Measurements from ENCODE around the gene PTPRT.

PTPRT gene

DNA sequence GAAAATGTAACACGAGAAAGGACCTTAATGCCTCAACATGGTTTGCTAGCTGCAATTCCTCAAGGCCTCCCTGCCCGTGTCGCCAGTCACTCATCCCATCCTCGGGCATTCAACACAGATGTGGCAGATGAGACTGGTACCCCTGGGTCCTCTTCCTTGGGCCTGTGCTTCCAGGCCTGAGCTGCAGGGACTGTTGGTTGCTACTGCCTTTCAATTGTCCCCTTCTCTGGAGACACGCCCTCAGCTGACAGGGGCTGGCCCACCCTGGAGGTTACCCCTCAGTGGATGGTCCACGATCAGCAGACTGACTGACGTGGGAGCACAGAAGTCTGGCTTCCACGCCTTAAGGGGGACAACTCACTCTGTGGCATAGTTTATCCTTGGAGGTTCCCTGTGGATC is 1076.5 kb downstream of the PTPRT start:
- no peak for DNase-seq (ENCODE audit: low read depth)

- no peak for DNase-seq (ENCODE audit: low read depth)
Measured at GRCh38 chr20:42112161-42112560, 1077.5 kb downstream of the PTPRT start.

- no peak for DNase-seq (ENCODE audit: low read depth)
Measured at GRCh38 chr20:42111349-42111748, 1078.4 kb downstream of the PTPRT start.

DNA sequence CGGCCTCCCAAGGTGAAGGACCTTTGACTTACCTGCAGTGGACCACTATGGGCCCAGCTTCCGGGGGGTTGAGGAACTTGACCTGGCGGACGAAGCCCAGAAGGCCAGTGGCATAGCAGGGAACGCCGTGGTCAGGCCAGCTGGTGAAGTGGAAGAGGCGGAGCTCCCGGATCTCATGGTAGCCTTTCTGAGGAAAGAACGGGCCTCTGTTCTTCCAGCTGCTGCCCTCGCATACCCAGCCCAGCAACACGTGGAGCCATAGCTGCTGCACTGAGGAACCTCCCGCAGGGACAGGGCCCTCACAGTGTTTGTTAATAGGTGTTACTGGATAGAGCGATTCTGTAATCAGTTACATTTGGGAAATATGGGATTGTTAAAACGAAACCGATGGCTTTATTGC is 1079.4 kb downstream of the PTPRT start:
- no peak for DNase-seq (ENCODE audit: low read depth)

- DNase-seq (ENCODE audit: low read depth): no peak
Measured at GRCh38 chr20:42102000-42102399, 1087.7 kb downstream of the PTPRT start.

DNA sequence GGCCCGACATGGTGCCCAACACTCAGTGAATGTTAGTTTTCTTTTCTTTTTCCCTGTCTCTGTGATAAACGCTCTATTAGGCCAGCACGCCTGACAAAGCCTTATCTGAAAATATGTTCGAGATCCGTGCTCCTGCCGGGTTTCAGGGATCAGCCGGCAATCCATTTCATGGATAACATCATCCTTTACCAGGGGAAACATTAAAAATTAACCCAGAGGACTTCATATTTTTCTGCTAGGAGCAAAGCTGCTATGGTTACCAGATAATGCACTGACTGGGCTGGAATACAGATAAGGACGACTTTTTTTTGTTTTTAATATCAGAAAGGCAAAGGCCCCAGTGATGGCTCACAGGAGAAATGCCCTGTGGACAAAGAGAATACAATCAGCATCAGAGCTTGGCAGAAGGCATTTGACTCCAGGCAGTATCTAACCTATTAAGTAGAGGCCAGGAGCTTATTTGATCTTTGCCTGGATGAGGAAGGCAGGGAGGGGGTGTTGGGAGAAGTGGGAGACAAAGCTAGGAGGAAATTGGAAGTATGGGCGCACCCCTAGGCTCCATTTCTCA is 1089.5 kb downstream of the PTPRT start:
- no peak for DNase-seq (ENCODE audit: low read depth)

GRCh38 chr20:42099101-42099500 is 1090.6 kb downstream of the PTPRT start:
- DNase-seq (ENCODE audit: low read depth): no peak

DNA sequence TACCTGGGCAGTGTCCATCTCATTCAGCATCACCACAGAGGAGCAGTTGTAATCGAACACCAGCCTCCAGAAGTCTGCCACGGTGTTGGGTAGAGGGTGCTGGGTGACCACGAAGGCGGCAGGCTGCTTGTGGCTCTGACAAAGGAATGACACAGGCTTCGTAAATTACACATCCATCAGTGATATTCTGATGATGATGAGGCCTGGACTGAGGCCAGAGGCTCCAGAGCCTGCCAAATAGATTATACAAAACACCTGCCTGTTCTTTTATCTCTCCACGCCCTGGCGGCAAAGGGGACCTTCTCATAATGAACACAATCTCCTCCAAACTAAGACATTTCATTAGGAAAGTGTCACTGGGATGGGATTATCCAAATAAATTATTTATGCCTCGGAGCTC is 1091.3 kb downstream of the PTPRT start:
- DNase-seq (ENCODE audit: low read depth): no peak

GRCh38 chr20:42097741-42098140 is 1092.0 kb downstream of the PTPRT start:
- no peak for DNase-seq (ENCODE audit: low read depth)

DNA sequence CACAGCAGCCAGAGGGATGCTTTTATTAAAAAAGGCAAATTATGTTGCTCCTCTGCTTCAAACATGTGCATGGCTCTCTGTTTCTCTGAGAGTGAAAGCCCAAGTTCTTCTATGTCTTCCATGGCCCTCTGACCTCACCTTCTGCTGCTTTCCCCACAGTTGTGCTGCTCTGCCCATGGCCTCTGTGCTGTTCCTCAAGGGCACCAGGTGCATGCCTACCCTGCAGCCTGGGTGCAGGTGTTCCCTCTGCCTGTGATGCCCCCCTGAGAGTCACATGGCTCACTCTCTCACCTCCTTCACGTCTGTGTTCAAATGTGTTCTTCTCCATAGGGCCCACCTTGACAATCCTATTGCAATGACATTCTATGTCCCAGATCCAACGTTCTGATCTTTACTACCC is 1094.5 kb downstream of the PTPRT start:
- no peak for DNase-seq (ENCODE audit: low read depth)

DNA sequence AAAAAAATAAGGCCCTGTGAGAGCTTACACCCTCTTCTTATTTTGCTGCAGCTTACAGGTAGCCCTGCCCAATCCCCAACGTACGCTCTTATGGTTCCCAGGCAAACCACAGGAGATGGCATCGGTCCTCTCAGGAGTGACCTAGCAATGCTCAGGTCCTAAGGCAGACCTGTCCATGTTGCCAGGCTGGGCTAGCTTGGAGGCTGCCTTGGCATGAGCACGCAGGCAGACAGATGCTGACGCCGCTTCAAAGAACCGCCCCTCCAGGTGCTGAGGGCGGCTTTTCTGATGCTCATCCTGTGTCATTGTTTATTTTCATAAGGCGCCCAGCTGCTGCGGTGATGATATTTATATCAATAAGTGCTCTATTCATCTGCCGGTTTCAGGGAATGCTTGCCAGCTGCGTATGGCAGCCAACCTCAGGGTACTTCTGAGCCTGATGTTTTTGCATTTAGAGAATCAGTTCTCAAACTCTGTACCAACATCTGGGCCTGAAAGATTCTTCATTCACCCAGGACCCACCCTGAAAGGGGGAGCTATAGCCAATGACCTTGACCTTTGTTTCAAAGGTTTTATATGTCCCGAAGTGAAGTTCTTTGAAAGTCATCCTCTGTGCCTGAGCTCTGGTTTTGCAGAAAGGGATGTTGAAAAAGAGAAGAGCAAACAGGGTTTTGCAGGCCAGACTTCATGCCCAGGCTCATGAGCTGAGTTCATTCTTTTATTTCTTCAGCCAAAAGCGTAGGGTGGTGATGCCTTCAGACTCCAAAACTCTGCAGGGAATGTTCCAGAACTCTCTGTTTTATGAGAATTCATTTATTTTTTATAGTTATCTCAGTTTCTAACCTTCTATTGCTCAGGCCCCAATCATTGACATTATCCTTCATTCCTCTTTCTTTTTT is 1095.9 kb downstream of the PTPRT start:
- no peak for DNase-seq (ENCODE audit: low read depth)

DNA sequence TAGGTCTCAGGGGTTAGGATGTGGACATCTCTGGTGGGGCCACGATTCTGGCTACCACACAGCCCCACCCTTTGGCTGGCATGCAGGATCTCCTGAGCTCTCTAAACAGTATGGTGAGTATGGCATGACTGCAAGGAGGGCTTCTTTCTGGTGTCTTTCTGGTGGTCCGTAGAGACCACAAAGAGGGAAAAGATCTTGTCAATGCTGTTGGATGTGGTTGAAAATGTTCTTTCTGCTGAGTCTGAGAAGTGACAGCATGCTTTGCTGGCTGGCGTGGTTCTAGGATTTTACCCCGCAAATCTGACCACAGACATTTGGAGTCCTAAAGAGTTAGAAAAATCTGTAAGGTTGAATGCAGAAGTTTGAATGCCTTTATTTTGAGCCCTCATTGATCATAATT is 1096.7 kb downstream of the PTPRT start:
- DNase-seq (ENCODE audit: low read depth): no peak

DNA sequence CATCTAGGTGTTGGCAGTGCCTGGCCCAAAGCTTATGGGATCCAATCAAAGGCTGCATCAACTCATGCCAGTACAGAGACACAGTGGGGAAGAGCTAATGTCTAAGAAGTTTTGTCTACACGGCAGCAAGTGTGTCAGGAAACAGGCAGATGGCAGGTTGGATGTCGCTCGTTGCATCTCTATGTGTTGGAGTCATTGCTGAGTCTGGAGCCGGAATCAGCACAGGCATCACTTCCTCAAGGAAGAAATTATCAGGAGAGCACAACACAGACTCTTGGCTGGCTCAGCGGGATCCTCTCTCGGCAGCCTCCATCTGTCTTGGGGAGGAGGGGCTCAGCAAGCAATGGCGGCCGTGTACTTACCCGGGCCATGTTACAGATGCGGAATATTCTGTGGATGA is 1104.3 kb downstream of the PTPRT start:
- no peak for DNase-seq (ENCODE audit: low read depth)

GRCh38 chr20:42083280-42083679 is 1106.4 kb downstream of the PTPRT start:
- no peak for DNase-seq (ENCODE audit: low read depth)

DNA sequence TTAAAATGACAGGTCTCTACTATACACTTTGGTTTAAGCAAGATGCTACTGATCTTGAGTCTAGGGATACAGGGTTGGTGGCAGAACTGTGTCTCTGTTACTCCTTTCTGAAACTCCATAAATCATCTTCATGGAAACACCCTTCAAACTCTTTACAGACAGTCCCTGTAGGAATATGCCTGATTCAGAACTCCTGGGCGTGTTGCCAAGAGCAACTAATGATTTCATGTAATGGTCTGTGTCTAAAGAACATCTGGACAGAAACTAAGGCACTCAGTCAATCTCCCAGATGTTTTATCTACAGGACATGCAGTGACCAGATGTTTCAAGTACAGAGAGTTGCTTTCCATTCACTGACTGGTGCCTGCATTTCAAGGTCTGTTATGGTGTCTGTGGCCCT is 1107.1 kb downstream of the PTPRT start:
- DNase-seq (ENCODE audit: low read depth): no peak

- DNase-seq (ENCODE audit: low read depth): no peak
Measured at GRCh38 chr20:42080956-42081355, 1108.8 kb downstream of the PTPRT start.

DNA sequence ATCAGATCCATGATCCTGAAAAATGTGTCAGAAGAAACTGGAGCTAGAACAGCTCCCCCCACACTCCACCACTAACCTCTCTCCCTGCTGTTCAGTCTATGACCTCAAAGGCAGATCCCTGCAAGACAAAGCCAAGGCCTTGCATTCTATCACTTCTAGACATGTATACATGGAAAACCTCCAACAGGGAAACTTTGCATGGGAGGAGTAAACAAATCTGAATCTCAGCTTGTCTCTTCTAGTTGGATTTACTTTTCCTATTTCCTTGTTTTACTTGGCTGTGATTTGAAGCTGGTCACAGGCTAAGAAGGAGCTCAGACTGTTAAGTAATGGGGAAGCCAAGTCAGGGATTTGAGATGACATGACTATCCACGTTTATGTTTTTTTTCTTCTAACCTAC is 1114.8 kb downstream of the PTPRT start:
- DNase-seq (ENCODE audit: low read depth): no peak

DNA sequence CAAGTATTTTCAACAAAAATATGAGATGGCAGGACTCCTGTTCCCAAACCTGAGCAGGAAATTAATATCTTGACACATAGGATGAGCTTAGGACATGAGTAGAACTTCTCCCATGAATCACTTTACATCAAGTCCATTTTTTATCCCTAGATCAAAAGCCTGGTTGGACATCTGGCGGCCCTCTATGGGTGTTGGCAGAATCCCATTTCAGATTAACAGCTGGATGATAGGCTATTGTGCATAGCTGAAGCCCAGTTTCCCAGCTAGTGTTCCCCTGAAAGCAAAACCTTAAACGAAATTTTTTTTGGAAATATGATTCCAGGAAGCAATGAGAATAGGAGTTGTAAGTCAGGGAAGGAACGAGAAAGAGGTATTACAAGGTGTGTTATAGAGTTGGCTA is 1122.1 kb downstream of the PTPRT start:
- DNase-seq (ENCODE audit: low read depth): no peak

GRCh38 chr20:42067174-42067573 is 1122.5 kb downstream of the PTPRT start:
- no peak for DNase-seq (ENCODE audit: low read depth)

- no peak for DNase-seq (ENCODE audit: low read depth)
Measured at GRCh38 chr20:42063141-42063540, 1126.6 kb downstream of the PTPRT start.

DNA sequence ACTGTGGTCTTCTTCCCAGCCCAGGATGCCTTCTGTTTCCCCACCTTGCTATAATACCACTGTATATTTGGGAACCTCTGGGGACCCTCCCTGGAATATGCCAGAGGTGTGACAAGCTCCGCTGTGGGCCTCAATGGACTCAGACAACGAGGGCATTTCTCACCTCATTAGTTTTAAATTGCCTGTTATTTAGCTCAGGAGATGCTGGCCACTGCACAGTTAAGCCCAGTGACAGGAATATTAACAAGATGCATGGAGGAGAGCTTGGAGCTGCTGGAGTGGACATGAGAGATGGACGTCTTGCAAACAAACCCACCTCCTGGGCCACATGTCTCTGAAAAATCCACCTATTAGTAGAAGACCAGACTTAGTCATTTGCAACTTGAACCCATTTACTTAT is 1136.4 kb downstream of the PTPRT start:
- DNase-seq (ENCODE audit: low read depth): no peak

DNA sequence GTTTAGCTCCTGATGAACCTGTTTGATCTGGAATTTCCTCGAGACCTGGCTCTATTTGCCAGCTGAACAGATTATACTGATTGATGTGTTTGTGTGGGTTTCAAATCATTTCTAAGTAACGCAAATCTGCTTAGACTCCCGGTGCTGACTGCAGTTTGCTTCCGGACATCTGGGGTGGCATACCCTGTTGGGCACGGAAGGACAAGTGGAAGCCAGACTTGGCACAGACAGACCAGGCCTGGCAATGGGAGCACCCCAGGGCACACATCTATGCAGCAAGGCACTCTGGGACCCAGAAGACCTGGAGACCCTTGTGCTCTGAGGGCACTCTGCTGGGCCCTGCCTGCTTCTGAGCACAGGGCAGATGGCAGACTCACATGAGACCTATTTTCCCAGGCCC is 1137.8 kb downstream of the PTPRT start:
- no peak for DNase-seq (ENCODE audit: low read depth)

- DNase-seq (ENCODE audit: low read depth): no peak
Measured at GRCh38 chr20:42046371-42047085, 1143.2 kb downstream of the PTPRT start.
